HG02610 (cell line): ENCODE results near the gene SERPINB10.
"Not testable (repeated sequence)": the region's sequence is repeated elsewhere in the genome, so short reads cannot be mapped to it uniquely, and the experiment has no call there.

Experiments used
- ATAC-seq: cut with Tn5 transposase; IDR thresholded peaks from one replicate; pipeline ENCODE4 v1.9.1; 2021; ENCODE audit warnings: mild to moderate bottlenecking, moderate library complexity; ENCODE audit not compliant: unreplicated experiment

SERPINB10 gene

GRCh38 chr18:63940008-63940407 lies 32.2 kb downstream of the SERPINB10 start:
- no peak for ATAC-seq

- ATAC-seq: not testable (repeated sequence)
Measured at GRCh38 chr18:63940543-63941050, 32.8 kb downstream of the SERPINB10 start.

- ATAC-seq: no peak
Measured at GRCh38 chr18:63947051-63947790, 39.5 kb downstream of the SERPINB10 start.

- peak; percentile 89 for ATAC-seq
Measured at GRCh38 chr18:63949068-63949737, 41.4 kb downstream of the SERPINB10 start, which contains the start of gene HMSD. HMSD (plus strand) TSS chr18:63949301; CDS start chr18:63953456, 4,155 bp downstream.

GRCh38 chr18:63951302-63951705 lies 43.5 kb downstream of the SERPINB10 start:
- peak; percentile 59 for ATAC-seq

GRCh38 chr18:63953811-63954210 lies 46.1 kb downstream of the SERPINB10 start:
- no peak for ATAC-seq

- ATAC-seq: no peak
Measured at GRCh38 chr18:63956755-63957154, 49.0 kb downstream of the SERPINB10 start.

- ATAC-seq: no peak
Measured at GRCh38 chr18:63960891-63961290, 53.1 kb downstream of the SERPINB10 start.

GRCh38 chr18:63961435-63961980 lies 53.8 kb downstream of the SERPINB10 start:
- ATAC-seq: no peak

GRCh38 chr18:63962137-63962536 lies 54.4 kb downstream of the SERPINB10 start:
- no peak for ATAC-seq

- ATAC-seq: peak; percentile 67
Measured at GRCh38 chr18:63963615-63964256, 56.0 kb downstream of the SERPINB10 start.

- ATAC-seq: no peak
Measured at GRCh38 chr18:63964908-63965307, 57.1 kb downstream of the SERPINB10 start.

GRCh38 chr18:63965716-63966330 lies 58.1 kb downstream of the SERPINB10 start:
- ATAC-seq: no peak

- peak; percentile 91 for ATAC-seq
Measured at GRCh38 chr18:63969942-63970808, 62.4 kb downstream of the SERPINB10 start, which contains the start of gene SERPINB8. SERPINB8 (plus strand) TSS chr18:63970081; CDS start chr18:63978309, 8,228 bp downstream.

GRCh38 chr18:63970809-63971205 lies 63.0 kb downstream of the SERPINB10 start:
- ATAC-seq: no peak

GRCh38 chr18:63971320-63972001 lies 63.7 kb downstream of the SERPINB10 start:
- ATAC-seq: no peak

GRCh38 chr18:63972002-63972376 lies 64.2 kb downstream of the SERPINB10 start:
- ATAC-seq: no peak

GRCh38 chr18:63974991-63975390 lies 67.2 kb downstream of the SERPINB10 start:
- ATAC-seq: no peak

GRCh38 chr18:63975628-63976027 lies 67.9 kb downstream of the SERPINB10 start:
- ATAC-seq: no peak
